ENCODE data around the gene AGBL4. TPM values are rescaled to one million over a fixed set of nuclear protein-coding genes. Genes with fewer than 3 reads are reported as not detected.

Gene AGBL4
- polyA plus RNA-seq, 4 donors = 0.99 to 1.5 (median 1.0) TPM

- peak in 1 of 4 donors; percentile 26 for DNase-seq (ENCODE audit: low read depth in 4 of 4, low spot score in 2 of 4)
Measured at GRCh38 chr1:48697066-48697707, 1326.6 kb downstream of the AGBL4 start.

DNA sequence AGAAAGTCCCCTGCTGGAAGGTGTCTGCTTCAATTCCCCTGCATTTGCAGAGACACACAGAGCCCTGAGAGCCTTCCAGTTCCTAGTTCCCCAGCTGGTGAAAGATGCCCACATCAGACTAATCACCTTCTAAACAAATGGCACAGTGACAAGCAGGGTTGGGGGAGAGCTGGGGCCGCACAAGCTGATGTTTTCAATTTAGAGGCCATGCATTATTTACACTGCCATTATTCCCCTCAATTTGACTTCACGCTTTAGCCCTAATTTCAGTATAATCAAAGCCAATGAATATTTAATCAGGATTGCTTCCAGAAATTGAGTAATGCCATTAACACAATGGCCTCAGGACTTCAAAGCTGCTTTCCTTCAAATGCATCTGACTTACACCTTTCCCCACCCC, 1328.6 kb downstream of the AGBL4 start:
- DNase-seq (ENCODE audit: low read depth in 4 of 4, low spot score in 2 of 4) = no peak

DNA sequence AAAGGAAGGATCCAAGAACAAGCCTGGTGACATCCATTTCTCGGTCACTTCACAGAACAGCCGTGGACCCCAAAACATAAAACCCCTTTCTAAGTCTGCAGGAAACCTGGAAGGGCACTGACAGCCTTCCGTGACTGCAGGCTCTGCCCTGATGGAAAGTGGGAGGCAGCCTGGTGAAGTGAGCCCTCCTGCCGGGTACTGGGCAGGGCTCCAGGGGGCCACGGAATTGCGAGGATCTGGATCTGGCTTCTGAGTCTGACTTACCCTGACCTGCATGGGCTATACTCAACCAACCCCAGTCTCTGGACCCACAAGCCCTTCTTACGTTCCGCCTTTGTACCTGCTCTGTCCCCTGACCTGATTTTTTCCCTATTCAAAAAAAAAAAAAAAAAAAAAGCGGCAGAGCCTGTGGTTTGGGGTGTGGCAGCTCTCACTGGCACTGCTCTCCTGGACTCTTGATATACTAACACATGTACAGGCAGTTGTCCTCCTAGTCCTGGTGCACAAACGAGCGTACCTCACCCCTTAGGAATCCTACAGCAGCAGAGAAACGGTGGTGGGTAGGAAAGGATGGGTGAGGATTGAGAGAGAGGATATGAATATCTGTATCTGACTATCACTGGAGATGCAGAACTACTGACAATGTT, 1330.0 kb downstream of the AGBL4 start:
- no peak for DNase-seq (ENCODE audit: low read depth in 4 of 4, low spot score in 2 of 4)

DNA sequence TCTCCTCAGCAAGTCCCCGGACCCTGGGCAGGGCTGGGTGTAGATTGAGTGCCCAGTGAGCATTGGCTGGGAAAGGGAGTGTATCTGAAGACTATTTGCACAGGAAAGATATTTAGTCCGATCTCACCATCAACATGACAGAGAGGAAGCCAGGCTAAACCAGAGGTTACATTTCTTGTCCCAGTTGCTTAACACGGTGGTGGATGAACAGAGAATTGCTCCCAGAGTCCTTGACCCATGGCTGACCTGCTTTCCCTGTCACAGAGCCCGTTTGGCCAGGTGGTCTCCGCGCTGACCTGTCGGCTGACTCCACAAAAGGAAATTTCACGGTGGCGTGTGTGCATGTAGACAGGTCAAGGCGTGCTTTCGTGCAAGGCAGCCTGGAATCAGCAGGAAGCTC, 1330.6 kb downstream of the AGBL4 start:
- no peak for DNase-seq (ENCODE audit: low read depth in 4 of 4, low spot score in 2 of 4)

- DNase-seq (ENCODE audit: low read depth in 4 of 4, low spot score in 2 of 4) = no peak
Measured at GRCh38 chr1:48692235-48692634, 1331.5 kb downstream of the AGBL4 start.

- no peak for DNase-seq (ENCODE audit: low read depth in 4 of 4, low spot score in 2 of 4)
Measured at GRCh38 chr1:48691429-48692001, 1332.2 kb downstream of the AGBL4 start.

DNA sequence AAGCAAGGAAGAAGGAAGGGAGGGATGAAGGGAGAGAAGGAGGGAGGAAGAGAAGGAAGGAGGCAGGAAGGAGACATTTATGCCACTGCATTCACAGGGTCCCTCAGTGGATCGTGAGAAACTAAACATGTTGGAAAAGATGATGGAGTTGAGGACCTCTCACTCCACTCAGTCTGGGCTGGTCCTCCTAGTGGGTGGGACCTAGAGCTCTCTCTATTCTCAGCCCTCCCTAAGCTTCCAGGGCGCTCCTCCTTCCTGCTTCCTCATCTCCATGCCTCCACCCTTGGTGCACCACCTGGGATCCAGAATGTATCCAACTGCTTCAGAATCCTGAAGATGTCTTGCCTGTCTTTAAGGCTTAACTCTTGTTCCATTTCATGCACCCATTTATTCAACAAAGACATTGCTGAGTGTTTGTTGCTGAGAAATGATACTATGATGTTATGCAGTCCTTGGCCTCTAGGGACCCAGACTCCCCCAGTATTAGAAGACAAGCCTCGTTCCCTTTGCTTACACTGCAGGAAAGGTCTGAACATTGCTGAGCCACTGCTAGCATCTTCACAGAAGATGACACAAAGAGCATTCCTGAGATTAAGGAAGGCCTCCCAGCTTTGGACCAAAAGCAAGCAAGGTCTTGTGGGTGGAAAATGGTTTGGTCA, 1335.5 kb downstream of the AGBL4 start:
- no peak for DNase-seq (ENCODE audit: low read depth in 4 of 4, low spot score in 2 of 4)

- DNase-seq (ENCODE audit: low read depth in 4 of 4, low spot score in 2 of 4) = peak in 3 of 4 donors; percentile 24 to 54 (median 38)
Measured at GRCh38 chr1:48687282-48688045, 1336.3 kb downstream of the AGBL4 start.

- no peak for DNase-seq (ENCODE audit: low read depth in 4 of 4, low spot score in 2 of 4)
Measured at GRCh38 chr1:48686159-48686558, 1337.6 kb downstream of the AGBL4 start.

- DNase-seq (ENCODE audit: low read depth in 4 of 4, low spot score in 2 of 4) = no peak
Measured at GRCh38 chr1:48684381-48684780, 1339.4 kb downstream of the AGBL4 start.

GRCh38 chr1:48683839-48684238, 1339.9 kb downstream of the AGBL4 start:
- DNase-seq (ENCODE audit: low read depth in 4 of 4, low spot score in 2 of 4) = no peak

- DNase-seq (ENCODE audit: low read depth in 4 of 4, low spot score in 2 of 4) = no peak
Measured at GRCh38 chr1:48681476-48682305, 1342.1 kb downstream of the AGBL4 start.

GRCh38 chr1:48680411-48681035, 1343.2 kb downstream of the AGBL4 start:
- no peak for DNase-seq (ENCODE audit: low read depth in 4 of 4, low spot score in 2 of 4)

GRCh38 chr1:48679859-48680258, 1343.9 kb downstream of the AGBL4 start:
- no peak for DNase-seq (ENCODE audit: low read depth in 4 of 4, low spot score in 2 of 4)

- no peak for DNase-seq (ENCODE audit: low read depth in 4 of 4, low spot score in 2 of 4)
Measured at GRCh38 chr1:48678710-48679505, 1344.8 kb downstream of the AGBL4 start.

DNA sequence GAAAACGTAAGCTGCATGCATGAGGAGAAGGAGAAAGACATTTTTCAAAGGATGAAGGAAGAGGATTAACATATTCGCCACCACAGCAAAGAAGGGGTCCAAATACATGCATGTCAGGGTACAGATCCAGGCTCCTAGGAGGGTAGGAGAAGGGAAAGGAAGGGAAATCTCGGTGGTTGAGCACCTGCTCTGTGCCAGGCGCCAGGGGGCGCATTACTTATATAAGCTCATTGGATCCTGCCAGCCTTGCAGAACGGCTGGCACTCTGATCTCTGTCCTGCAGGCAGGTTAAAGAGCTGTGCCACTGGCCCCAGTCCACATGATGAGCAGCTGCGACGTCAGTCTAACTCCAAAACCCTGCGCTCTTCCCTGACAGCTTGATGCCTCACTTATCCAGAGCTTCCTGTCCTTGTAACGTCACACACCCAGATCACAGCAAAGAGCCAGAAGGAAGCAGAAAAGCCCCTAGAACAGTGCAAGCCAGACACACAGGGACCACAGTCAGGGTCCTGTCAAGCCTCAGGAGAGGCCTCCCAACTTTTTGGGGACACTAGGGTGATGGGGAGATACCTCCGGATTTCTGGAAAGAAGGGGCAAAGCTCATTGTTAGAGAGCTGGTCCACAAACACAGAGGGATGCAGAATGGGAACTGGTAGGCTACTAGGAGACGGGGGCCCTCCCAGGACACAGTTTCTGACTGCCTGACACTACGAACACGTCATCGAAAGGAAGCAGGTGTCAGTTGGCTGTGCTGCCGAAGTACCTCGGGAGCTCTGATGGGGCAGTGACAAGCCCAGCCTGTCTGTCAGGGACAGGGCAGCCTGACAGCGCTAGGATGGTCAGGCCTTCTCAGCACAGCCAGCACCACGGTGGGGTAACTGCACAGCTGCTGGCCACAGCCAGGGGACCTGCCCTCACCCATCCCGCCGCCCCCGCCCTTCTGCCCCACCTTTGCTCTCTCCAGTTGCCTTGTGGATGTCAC, 1346.2 kb downstream of the AGBL4 start:
- DNase-seq (ENCODE audit: low read depth in 4 of 4, low spot score in 2 of 4) = peak in 2 of 4 donors; percentile 38 to 46

DNA sequence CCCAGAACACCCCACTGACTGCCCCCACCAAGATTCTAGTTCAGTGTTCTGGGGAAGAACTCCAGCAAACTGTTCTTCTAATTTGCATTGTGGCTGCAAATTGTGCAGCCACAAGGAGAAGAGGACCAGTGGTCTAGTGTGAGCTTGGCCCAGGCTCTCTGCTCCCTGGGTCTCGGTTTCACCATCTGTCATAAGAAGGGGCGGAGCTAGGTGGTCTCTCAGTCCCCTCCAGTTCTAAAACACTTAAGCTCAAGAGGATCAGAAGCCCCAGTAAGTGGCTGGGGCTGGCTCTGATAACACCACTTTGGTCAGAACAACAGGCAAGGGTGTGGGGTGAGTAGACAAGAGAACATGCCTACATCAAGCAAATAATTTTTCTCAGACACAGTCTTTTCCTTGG, 1346.9 kb downstream of the AGBL4 start:
- no peak for DNase-seq (ENCODE audit: low read depth in 4 of 4, low spot score in 2 of 4)

- no peak for DNase-seq (ENCODE audit: low read depth in 4 of 4, low spot score in 2 of 4)
Measured at GRCh38 chr1:48676376-48676775, 1347.4 kb downstream of the AGBL4 start.

Data from left renal cortex interstitium (tissue), 4 donors.